H9 (cell line): ENCODE data around the gene OTX1. TPM values are rescaled to one million over a fixed set of nuclear protein-coding genes. Genes with fewer than 3 reads are reported as not detected.

Experiments
- DNase-seq: peaks from one replicate; pipeline ENCODE4 v3.0.0-alpha.2; 2017
- H2AFZ ChIP-seq: one replicate; pipeline ENCODE4 v1.6.1; 2013; ENCODE audit warnings: mild to moderate bottlenecking, low read length, control low read depth, moderate library complexity
- H2AK5ac ChIP-seq: 2 replicates; pipeline ENCODE4 v1.6.1; 2013; ENCODE audit warnings: low read length, control low read depth, mixed read lengths; ENCODE audit not compliant: insufficient read length
- H2BK120ac ChIP-seq: one replicate; pipeline ENCODE4 v1.6.1; 2013; ENCODE audit warnings: low read depth, mild to moderate bottlenecking, low read length, control low read depth, inconsistent platforms; ENCODE audit not compliant: poor library complexity, severe bottlenecking
- H2BK12ac ChIP-seq: 2 replicates; pipeline ENCODE4 v1.6.1; 2013; ENCODE audit warnings: low read length, control low read depth, mixed read lengths, low read depth; ENCODE audit not compliant: insufficient read length
- H2BK15ac ChIP-seq: 2 replicates; pipeline ENCODE4 v1.6.1; 2013; ENCODE audit warnings: low read depth, low read length, control low read depth
- H2BK20ac ChIP-seq: one replicate; pipeline ENCODE4 v1.6.1; 2013; ENCODE audit warnings: low read depth, mild to moderate bottlenecking, low read length, control low read depth, inconsistent platforms; ENCODE audit not compliant: poor library complexity, severe bottlenecking
- H2BK5ac ChIP-seq: 2 replicates; pipeline ENCODE4 v1.6.1; 2013; ENCODE audit warnings: low read length, control low read depth, mixed read lengths; ENCODE audit not compliant: insufficient read length
- H3K14ac ChIP-seq: 2 replicates; pipeline ENCODE4 v1.6.1; 2013; ENCODE audit warnings: low read length, control low read depth; ENCODE audit not compliant: insufficient read depth
- H3K18ac ChIP-seq: 2 replicates; pipeline ENCODE4 v1.6.1; 2013; ENCODE audit warnings: low read depth, mild to moderate bottlenecking, mixed read lengths, low read length, control low read depth; ENCODE audit not compliant: insufficient read length
- H3K23ac ChIP-seq: 2 replicates; pipeline ENCODE4 v1.6.1; 2013; ENCODE audit warnings: low read length, control low read depth, mixed read lengths, low read depth; ENCODE audit not compliant: insufficient read length
- H3K23me2 ChIP-seq: 2 replicates; pipeline ENCODE4 v1.6.1; 2013; ENCODE audit warnings: low read depth, mild to moderate bottlenecking, mixed read lengths, low read length, control low read depth; ENCODE audit not compliant: insufficient read length, poor library complexity, severe bottlenecking
- H3K27ac ChIP-seq: 2 replicates; pipeline ENCODE4 v1.5.1; 2013; ENCODE audit warnings: low read length, control low read depth, mixed read lengths, low read depth; ENCODE audit not compliant: insufficient read length
- H3K27me3 ChIP-seq: 2 replicates; pipeline ENCODE4 v1.6.1; 2013; ENCODE audit warnings: low read length, control low read depth, inconsistent platforms; ENCODE audit not compliant: insufficient read depth
- H3K4ac ChIP-seq: 2 replicates; pipeline ENCODE4 v1.6.1; 2013; ENCODE audit warnings: low read depth, mild to moderate bottlenecking, control low read depth, inconsistent platforms, low read length, moderate library complexity
- H3K4me1 ChIP-seq: 2 replicates; pipeline ENCODE4 v1.6.1; 2013; ENCODE audit warnings: low read length, control low read depth, inconsistent platforms; ENCODE audit not compliant: insufficient read depth
- H3K4me2 ChIP-seq: 2 replicates; pipeline ENCODE4 v1.6.1; 2013; ENCODE audit warnings: low read length, control low read depth, mixed read lengths; ENCODE audit not compliant: insufficient read length, insufficient read depth
- H3K56ac ChIP-seq: 2 replicates; pipeline ENCODE4 v1.6.1; 2013; ENCODE audit warnings: low read depth, mild to moderate bottlenecking, mixed read lengths, low read length, control low read depth; ENCODE audit not compliant: insufficient read length
- H3K79me1 ChIP-seq: 2 replicates; pipeline ENCODE4 v1.6.1; 2013; ENCODE audit warnings: low read depth, mild to moderate bottlenecking, moderate library complexity, low read length, control low read depth, inconsistent platforms; ENCODE audit not compliant: insufficient read depth, poor library complexity, severe bottlenecking
- H3K79me2 ChIP-seq: 2 replicates; pipeline ENCODE4 v1.6.1; 2013; ENCODE audit warnings: low read length, control low read depth, inconsistent platforms; ENCODE audit not compliant: insufficient read depth
- H3K9ac ChIP-seq: 2 replicates; pipeline ENCODE4 v1.6.1; 2013; ENCODE audit warnings: low read length, control low read depth, mixed read lengths; ENCODE audit not compliant: insufficient read length; ENCODE audit errors: extremely low read depth
- H3K9me3 ChIP-seq: one replicate; pipeline ENCODE4 v1.6.1; 2013; ENCODE audit warnings: low read depth, low read length, inconsistent platforms; ENCODE audit not compliant: control insufficient read depth
- H3T11ph ChIP-seq: one replicate; pipeline ENCODE4 v1.6.1; 2013; ENCODE audit warnings: mild to moderate bottlenecking, low read length, control low read depth, inconsistent platforms
- H4K20me1 ChIP-seq: one replicate; pipeline ENCODE4 v1.6.1; 2013; ENCODE audit not compliant: control insufficient read depth, insufficient read length, insufficient read depth
- H4K5ac ChIP-seq: 2 replicates; pipeline ENCODE4 v1.6.1; 2013; ENCODE audit warnings: low read depth, mild to moderate bottlenecking, mixed read lengths, low read length, control low read depth; ENCODE audit not compliant: insufficient read length
- H4K8ac ChIP-seq: replicated peaks from 2 replicates; pipeline ENCODE4 v1.6.1; 2013; ENCODE audit warnings: low read length, control low read depth, mixed read lengths, low read depth; ENCODE audit not compliant: insufficient read length
- H4K91ac ChIP-seq: 2 replicates; pipeline ENCODE4 v1.6.1; 2013; ENCODE audit warnings: low read depth, mild to moderate bottlenecking, moderate library complexity, mixed read lengths, low read length, control low read depth; ENCODE audit not compliant: insufficient read length
- H3K27ac Mint-ChIP-seq, 3 experiments: 2 replicates in 2 of 3; 3 replicates in 1 of 3; pipeline ENCODE4 v1.8.0; 2020 to 2021; ENCODE audit warnings: mixed read lengths in 3 of 3, mild to moderate bottlenecking in 1 of 3, moderate library complexity in 1 of 3
- H3K27me3 Mint-ChIP-seq: 2 replicates; pipeline ENCODE4 v1.8.0; 2021; ENCODE audit warnings: low read depth, mild to moderate bottlenecking, moderate library complexity, mixed read lengths
- H3K36me3 Mint-ChIP-seq, 3 experiments: 2 replicates in 2 of 3; 3 replicates in 1 of 3; pipeline ENCODE4 v1.8.0; 2020 to 2021; ENCODE audit warnings: low read depth in 3 of 3, mixed read lengths in 3 of 3; ENCODE audit not compliant: insufficient read depth in 1 of 3
- H3K4me1 Mint-ChIP-seq, 2 experiments: 2 replicates each; pipeline ENCODE4 v1.8.0; 2020; ENCODE audit warnings: mixed read lengths in 2 of 2
- H3K4me3 Mint-ChIP-seq, 2 experiments: 2 replicates in 1 of 2; 3 replicates in 1 of 2; pipeline ENCODE4 v1.8.0; 2020 to 2021; ENCODE audit warnings: mild to moderate bottlenecking in 2 of 2, mixed read lengths in 2 of 2, moderate library complexity in 1 of 2
- H3K9me3 Mint-ChIP-seq, 2 experiments: 2 replicates in 1 of 2; 3 replicates in 1 of 2; pipeline ENCODE4 v1.8.0; 2020; ENCODE audit warnings: mild to moderate bottlenecking in 2 of 2, mixed read lengths in 2 of 2, moderate library complexity in 1 of 2
- CTCF ChIP-seq: fragments of 200-600 bp; sonication (generic); conservative IDR thresholded peaks from 3 replicates; pipeline ENCODE4 v1.8.0; 2021; ENCODE audit warnings: antibody characterized with exemption, mild to moderate bottlenecking
- WGBS: extraction: QIAGEN DNeasy Blood & Tissue Kit; methylation state at CpG from one replicate; pipeline ENCODE4 v1.1.7; 2013; ENCODE audit warnings: missing lambda C conversion rate, low lambda C conversion rate, mixed read lengths; ENCODE audit not compliant: insufficient read length; ENCODE audit errors: extremely low coverage; 5-methylcytosine and 5-hydroxymethylcytosine counted together
- total RNA-seq: library from RNA; stranded (reverse); gene quantifications from 2 replicates; pipeline ENCODE4 v1.2.1, GENCODE V29; 2021

OTX1 gene
- total RNA-seq, 1 experiment from 2014 or later: 0.13 TPM

DNA sequence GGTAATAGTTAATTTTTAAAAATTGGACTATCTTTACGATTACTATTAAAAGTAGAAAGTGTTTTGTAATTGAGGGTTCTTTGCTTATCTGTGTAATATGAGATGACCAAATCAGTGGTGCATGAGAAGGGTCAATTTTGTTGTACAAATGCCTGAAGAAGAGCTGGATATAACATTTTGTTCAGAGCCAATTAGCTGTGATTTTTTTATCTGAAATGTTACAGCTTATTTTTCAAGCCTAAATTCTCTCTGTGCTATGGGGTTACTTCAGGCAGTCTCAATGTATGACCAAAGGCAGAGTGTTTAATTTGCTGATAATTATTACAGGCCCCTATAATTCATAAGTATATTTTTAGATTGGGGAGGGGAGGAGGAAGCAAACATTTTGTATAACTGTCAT lies 41.8 kb downstream of the OTX1 start:
- H3K9me3 ChIP-seq: no peaks in the 10 kb centered on the region
- H2BK20ac ChIP-seq: no peak overlapping the region
- no peak overlapping the region for H4K5ac ChIP-seq
- no peaks in the 10 kb centered on the region for H3K79me1 ChIP-seq
- peaks cover 4 to 8% of the 10 kb centered on the region in 2 experiments for H3K4me1 Mint-ChIP-seq
- no peak overlapping the region for H4K8ac ChIP-seq
- H3K4me2 ChIP-seq: no peak overlapping the region
- no peak overlapping the region for H3K27ac ChIP-seq
- H3K36me3 Mint-ChIP-seq: no peaks in the 10 kb centered on the region; a peak in 1 of 7 replicates
- no peaks in the 10 kb centered on the region for H3K23me2 ChIP-seq
- no peak overlapping the region for H2AFZ ChIP-seq
- peaks cover 2% of the 10 kb centered on the region; the same call in 1 of the 2 replicates for H3K27me3 Mint-ChIP-seq
- H3K79me2 ChIP-seq: no peaks in the 10 kb centered on the region
- no peak overlapping the region for H3K9ac ChIP-seq
- H2BK5ac ChIP-seq: no peak overlapping the region
- no peak overlapping the region for H3K4ac ChIP-seq
- H3K27ac Mint-ChIP-seq: no peak overlapping the region
- H2BK15ac ChIP-seq: no peak overlapping the region
- H2AK5ac ChIP-seq: no peak overlapping the region
- DNase-seq: no peak
- no peak overlapping the region for H3K23ac ChIP-seq
- no peak for TF ChIP-seq CTCF
- no peak overlapping the region for H2BK120ac ChIP-seq
- H3T11ph ChIP-seq: no peak overlapping the region
- H2BK12ac ChIP-seq: no peak overlapping the region
- WGBS: 100% methylated on average over 1 of the region's 1 CpG
- no peak overlapping the region for H3K56ac ChIP-seq
- H3K4me3 Mint-ChIP-seq: no peak overlapping the region
- no peaks in the 10 kb centered on the region for H3K27me3 ChIP-seq
- no peak overlapping the region for H3K18ac ChIP-seq
- no peaks in the 10 kb centered on the region for H4K20me1 ChIP-seq
- no peak overlapping the region for H3K14ac ChIP-seq
- no peaks in the 10 kb centered on the region for H3K4me1 ChIP-seq
- H4K91ac ChIP-seq: no peak overlapping the region
- H3K9me3 Mint-ChIP-seq: peaks cover 2 to 4% of the 10 kb centered on the region in 2 experiments; a peak in 3 of 5 replicates
